CD4-positive, alpha-beta T cell treated with Interleukin-17A for 4 hours (primary cell): Measurements from ENCODE around the gene TRAPPC11.
A peak's percentile ranks its signal among the peaks of the same experiment; 100 is the strongest.

Source experiments
- DNase-seq: peaks from one replicate; pipeline ENCODE4 v3.0.0-alpha.2; 2020; ENCODE audit warnings: mixed read lengths

TRAPPC11 gene

GRCh38 chr4:183638436-183638835 lies 20.7 kb upstream of the TRAPPC11 start:
- no peak for DNase-seq

GRCh38 chr4:183639291-183639690 lies 19.8 kb upstream of the TRAPPC11 start:
- no peak for DNase-seq

GRCh38 chr4:183645326-183645725 lies 13.8 kb upstream of the TRAPPC11 start:
- DNase-seq: no peak

GRCh38 chr4:183657564-183657963 lies 1.5 kb upstream of the TRAPPC11 start:
- no peak for DNase-seq

- DNase-seq: peak; percentile 19
Measured at GRCh38 chr4:183658362-183659028, 598 bp upstream of the TRAPPC11 start.

- DNase-seq: no peak
Measured at GRCh38 chr4:183659872-183660242, 764 bp downstream of the TRAPPC11 start.

GRCh38 chr4:183666088-183666487 lies 7.0 kb downstream of the TRAPPC11 start:
- no peak for DNase-seq

- no peak for DNase-seq
Measured at GRCh38 chr4:183670251-183670650, 11.2 kb downstream of the TRAPPC11 start.

- no peak for DNase-seq
Measured at GRCh38 chr4:183670960-183671555, 12.0 kb downstream of the TRAPPC11 start.

- DNase-seq: no peak
Measured at GRCh38 chr4:183674153-183674552, 15.1 kb downstream of the TRAPPC11 start.

GRCh38 chr4:183675625-183676024 lies 16.5 kb downstream of the TRAPPC11 start:
- no peak for DNase-seq

GRCh38 chr4:183681119-183681518 lies 22.0 kb downstream of the TRAPPC11 start:
- no peak for DNase-seq

- DNase-seq: no peak
Measured at GRCh38 chr4:183686461-183686860, 27.4 kb downstream of the TRAPPC11 start.

- DNase-seq: no peak
Measured at GRCh38 chr4:183688216-183688615, 29.1 kb downstream of the TRAPPC11 start.

- no peak for DNase-seq
Measured at GRCh38 chr4:183691006-183691405, 31.9 kb downstream of the TRAPPC11 start.

GRCh38 chr4:183691897-183692296 lies 32.8 kb downstream of the TRAPPC11 start:
- DNase-seq: no peak

GRCh38 chr4:183698909-183699308 lies 39.8 kb downstream of the TRAPPC11 start:
- DNase-seq: no peak

- no peak for DNase-seq
Measured at GRCh38 chr4:183700407-183700806, 41.3 kb downstream of the TRAPPC11 start.

- no peak for DNase-seq
Measured at GRCh38 chr4:183702492-183702891, 43.4 kb downstream of the TRAPPC11 start.

GRCh38 chr4:183714626-183715025 lies 55.5 kb downstream of the TRAPPC11 start:
- no peak for DNase-seq

GRCh38 chr4:183716302-183716701 lies 57.2 kb downstream of the TRAPPC11 start:
- no peak for DNase-seq

GRCh38 chr4:183718876-183719275 lies 59.8 kb downstream of the TRAPPC11 start:
- no peak for DNase-seq

- peak; percentile 59 for DNase-seq
Measured at GRCh38 chr4:183721207-183722081, 62.4 kb downstream of the TRAPPC11 start.
